CD4-positive, alpha-beta T cell (primary cell): Measurements from ENCODE around the gene NOBOX. TPM values are rescaled to one million over a fixed set of nuclear protein-coding genes. Genes with fewer than 3 reads are reported as not detected.

Source experiments
- ATAC-seq: fragments of 200-7000 bp; cut with Tn5 transposase; one replicate; pipeline ENCODE4 v1.10.0; 2022; ENCODE audit warnings: mild to moderate bottlenecking; ENCODE audit not compliant: poor library complexity
- CTCF ChIA-PET: fragments of 350-600 bp; sonication (Branson Sonifier 250); formaldehyde crosslinking; loops from one replicate; lab custom pipeline; 2021; ENCODE audit warnings: antibody characterized with exemption, inconsistent platforms; lab: Charles Lee
- POLR2A ChIA-PET: fragments of 350-600 bp; sonication (Branson Sonifier 250); formaldehyde crosslinking; loops from one replicate; lab custom pipeline; 2021; ENCODE audit warnings: antibody characterized with exemption, inconsistent platforms; lab: Charles Lee
- DNase-seq, 14 experiments: peaks; one replicate each; pipeline ENCODE4 v3.0.0-alpha.2; 2013 to 2020; ENCODE audit warnings: mixed read lengths in 2 of 14
- H3K27ac ChIP-seq, 2 donors: one replicate each; pipeline versions ENCODE4 v1.5.1 to v1.7.0; 2013; ENCODE audit warnings: low read length in 2 of 2, low read depth in 1 of 2, mild to moderate bottlenecking in 1 of 2
- H3K27me3 ChIP-seq, 2 experiments: 1 replicate in 1 of 2; 2 replicates in 1 of 2; pipeline versions ENCODE4 v1.6.1 to v1.7.0; 2013; ENCODE audit warnings: low read length in 2 of 2, control low read depth in 1 of 2, mild to moderate bottlenecking in 1 of 2, moderate library complexity in 1 of 2; ENCODE audit not compliant: insufficient read depth in 2 of 2, control insufficient read depth in 1 of 2
- H3K36me3 ChIP-seq: one replicate; pipeline ENCODE4 v1.6.1; 2013; ENCODE audit warnings: low read length, control low read depth; ENCODE audit not compliant: insufficient read depth
- H3K4me1 ChIP-seq: one replicate; pipeline ENCODE4 v1.6.1; 2013; ENCODE audit warnings: low read length, control low read depth; ENCODE audit not compliant: insufficient read depth
- H3K4me3 ChIP-seq: one replicate; pipeline ENCODE4 v1.5.1; 2013; ENCODE audit warnings: mild to moderate bottlenecking, low read length, moderate library complexity
- H3K9me3 ChIP-seq, 2 experiments: 1 replicate in 1 of 2; 2 replicates in 1 of 2; pipeline versions ENCODE4 v1.6.1 to v1.7.0; 2013; ENCODE audit warnings: low read length in 2 of 2, mild to moderate bottlenecking in 2 of 2, control low read depth in 1 of 2, moderate library complexity in 1 of 2; ENCODE audit not compliant: control insufficient read depth in 1 of 2, insufficient read depth in 1 of 2
- H3K27ac Mint-ChIP-seq: one replicate; pipeline ENCODE4 v1.8.0; 2020; ENCODE audit warnings: mixed read lengths
- H3K27me3 Mint-ChIP-seq: one replicate; pipeline ENCODE4 v1.8.0; 2021; ENCODE audit warnings: mixed read lengths
- H3K36me3 Mint-ChIP-seq: one replicate; pipeline ENCODE4 v1.8.0; 2021; ENCODE audit warnings: low read depth, mixed read lengths
- H3K4me1 Mint-ChIP-seq: one replicate; pipeline ENCODE4 v1.8.0; 2021; ENCODE audit warnings: low read depth, mixed read lengths
- H3K4me3 Mint-ChIP-seq: one replicate; pipeline ENCODE4 v1.8.0; 2020; ENCODE audit warnings: mild to moderate bottlenecking, mixed read lengths
- H3K9me3 Mint-ChIP-seq: one replicate; pipeline ENCODE4 v1.8.0; 2020; ENCODE audit warnings: mixed read lengths
- CTCF ChIP-seq: fragments of 200-600 bp; IDR thresholded peaks from one replicate; pipeline ENCODE4 v1.8.0; 2022; ENCODE audit warnings: antibody characterized with exemption, mild to moderate bottlenecking
- intact Hi-C, 2 experiments: fragments of 100-400 bp; cut with DNase I in 1 of 2; cut with micrococcal nuclease in 1 of 2; formaldehyde crosslinking; loops; one replicate each; pipeline versions ENCODE4 v1.15.1 to v1.9.0; 2023 to 2025; cut with DNase I, micrococcal nuclease
- polyA plus RNA-seq, 2 donors: library from polyadenylated mRNA; unstranded; fragments of 120-200 nt; gene quantifications; one replicate each; pipeline ENCODE4 v1.2.1, GENCODE V29; 2013
- total RNA-seq, 174 experiments: library from RNA in 2 of 174; stranded (reverse) in 2 of 174; gene quantifications; one replicate each; pipeline ENCODE4 v1.2.3 and lab custom pipeline; 2021 to 2026

NOBOX gene
- total RNA-seq (not detected), total RNA-seq (lab: John Stamatoyannopoulos, UW) (0 to 0.20 (median 0) reads per million in 172 experiments)
- polyA plus RNA-seq (2013, experiment 1 of 2), result not detected
- polyA plus RNA-seq (2013, experiment 2 of 2), result not detected

- no peak for DNase-seq
Observed at GRCh38 chr7:144403649-144404061, at the start of gene NOBOX. Gene NOBOX, minus strand, starts transcription at chr7:144403693.

GRCh38 chr7:144452064-144452463, 48.6 kb upstream of the NOBOX start:
- Mint-ChIP-seq H3K27me3 (no peaks in the 10 kb centered on the region), H3K4me1 (no peaks in the 10 kb centered on the region), H3K4me3 (no peak overlapping the region), H3K9me3 (peaks cover 5% of the 10 kb centered on the region), H3K27ac (no peak overlapping the region), H3K36me3 (peaks cover 66% of the 10 kb centered on the region)
- no peak for ATAC-seq
- CTCF ChIA-PET, result no interaction called here
- Histone ChIP-seq H3K27me3 (no peaks in the 10 kb centered on the region), H3K9me3 (peaks cover 2 to 18% of the 10 kb centered on the region in 2 experiments), H3K4me3 (no peak overlapping the region), H3K4me1 (no peaks in the 10 kb centered on the region), H3K36me3 (peaks cover 5% of the 10 kb centered on the region), H3K27ac (no peak overlapping the region)
- DNase-seq, result no peak
- POLR2A ChIA-PET, result no interaction called here
- intact Hi-C loops, result no loop called here
- TF ChIP-seq CTCF, result no peak

More at GRCh38 chr7:144403649-144404061, at the start of gene NOBOX:
- CTCF ChIA-PET, result no interaction called here
- H3K4me3 Mint-ChIP-seq, result no peak within 1 kb of the TSS
- H3K36me3 Mint-ChIP-seq, result no peaks in the 10 kb centered on the region
- POLR2A ChIA-PET, result no interaction called here
- Histone ChIP-seq H3K4me1 (no peaks in the 10 kb centered on the region), H3K4me3 (no peak within 1 kb of the TSS), H3K9me3 (no peaks in the 10 kb centered on the region), H3K27ac (no peak within 1 kb of the TSS), H3K36me3 (no peaks in the 10 kb centered on the region), H3K27me3 (no peaks in the 10 kb centered on the region)
- ATAC-seq, result no peak
- intact Hi-C loops, result no loop called here
- TF ChIP-seq CTCF, result no peak
- H3K9me3 Mint-ChIP-seq, result no peaks in the 10 kb centered on the region
- no peaks in the 10 kb centered on the region for H3K4me1 Mint-ChIP-seq
- H3K27me3 Mint-ChIP-seq, result peaks cover 12% of the 10 kb centered on the region
- no peak within 1 kb of the TSS for H3K27ac Mint-ChIP-seq

- H3K4me3 Mint-ChIP-seq, result no peak overlapping the region
- no peaks in the 10 kb centered on the region for H3K4me1 Mint-ChIP-seq
- POLR2A ChIA-PET, result no interaction called here
- Histone ChIP-seq H3K4me1 (no peaks in the 10 kb centered on the region), H3K9me3 (no peaks in the 10 kb centered on the region), H3K4me3 (no peak overlapping the region), H3K27me3 (no peaks in the 10 kb centered on the region), H3K27ac (no peak overlapping the region), H3K36me3 (no peaks in the 10 kb centered on the region)
- intact Hi-C loops, result no loop called here
- no peak overlapping the region for H3K27ac Mint-ChIP-seq
- no peaks in the 10 kb centered on the region for H3K9me3 Mint-ChIP-seq
- H3K27me3 Mint-ChIP-seq, result no peaks in the 10 kb centered on the region
- H3K36me3 Mint-ChIP-seq, result peaks cover 5% of the 10 kb centered on the region
- ATAC-seq (no peak), DNase-seq (no peak)
- TF ChIP-seq CTCF, result no peak
- CTCF ChIA-PET, result no interaction called here
Observed at GRCh38 chr7:144445590-144445989, 42.1 kb upstream of the NOBOX start.
